GM08714 (cell line): ENCODE data around the gene SHTN1.

ENCODE experiments used
- H3K4me3 ChIP-seq: fragments of 200-500 bp; sonication (Bioruptor generic); 2 replicates; pipeline ENCODE4 v1.5.1; 2014; ENCODE audit warnings: mild to moderate bottlenecking, low read length, inconsistent platforms
- ZNF274 ChIP-seq: IDR thresholded peaks from 2 replicates; pipeline ENCODE4 v1.6.1; 2012; ENCODE audit warnings: mild to moderate bottlenecking, low read depth, low read length

The SHTN1 gene

DNA sequence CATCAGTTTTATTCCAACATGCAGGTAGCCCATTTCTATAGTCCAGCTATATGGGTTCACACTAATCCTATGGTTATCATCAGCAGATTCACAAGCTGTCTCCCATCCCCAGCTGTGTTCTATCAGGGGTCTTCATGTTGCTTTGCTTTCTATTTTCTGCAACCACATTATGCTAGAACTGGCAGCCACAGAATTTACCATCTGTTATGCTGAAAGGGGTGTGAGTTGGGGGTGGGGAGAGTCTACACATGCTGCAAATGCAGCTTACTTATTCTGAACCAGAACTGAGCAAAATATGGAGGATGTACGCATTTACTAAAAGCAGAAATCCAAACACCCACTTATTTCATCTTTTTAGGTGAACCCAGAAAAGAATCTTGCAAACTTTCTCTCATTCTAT is 32.9 kb downstream of the SHTN1 start:
- no peak for TF ChIP-seq ZNF274
- H3K4me3 ChIP-seq = no peak overlapping the region

DNA sequence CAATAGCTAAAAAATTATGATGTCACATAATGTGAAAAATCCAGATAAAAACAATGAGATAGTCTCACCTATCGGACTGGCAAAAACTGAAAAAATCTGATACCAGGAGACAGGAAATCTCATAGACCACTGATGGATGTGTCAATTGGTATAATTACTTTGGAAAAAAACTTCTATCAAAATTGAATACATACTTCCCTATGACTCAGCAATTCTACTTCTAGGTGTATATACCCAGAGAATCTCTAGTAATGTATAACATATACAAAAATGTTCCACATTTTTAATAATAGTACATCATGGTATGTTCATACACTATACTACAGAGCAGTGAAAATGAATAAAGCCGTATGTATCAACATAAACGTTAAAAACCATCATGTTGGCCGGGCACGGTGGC is 34.9 kb downstream of the SHTN1 start:
- H3K4me3 ChIP-seq = no peak overlapping the region
- no peak for TF ChIP-seq ZNF274

DNA sequence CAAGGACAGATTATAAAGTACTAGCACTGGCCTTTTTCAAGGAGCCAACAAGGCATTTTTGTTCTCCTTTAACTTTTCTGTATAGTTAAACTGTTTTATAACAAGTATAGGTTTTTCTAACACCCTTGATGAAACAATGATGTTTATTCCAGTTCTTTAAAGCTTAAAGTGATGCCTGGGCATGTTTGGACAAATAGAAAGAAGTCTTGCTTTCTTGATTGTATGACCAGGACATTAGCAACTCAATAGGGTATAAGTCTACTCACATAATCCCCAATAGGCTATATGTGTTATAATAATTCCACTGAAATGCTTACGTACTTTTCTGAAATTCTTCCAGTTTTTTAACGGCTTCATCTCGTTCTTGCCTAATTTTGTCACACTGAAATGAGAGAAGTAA is 36.7 kb downstream of the SHTN1 start:
- no peak for TF ChIP-seq ZNF274
- no peak overlapping the region for H3K4me3 ChIP-seq

DNA sequence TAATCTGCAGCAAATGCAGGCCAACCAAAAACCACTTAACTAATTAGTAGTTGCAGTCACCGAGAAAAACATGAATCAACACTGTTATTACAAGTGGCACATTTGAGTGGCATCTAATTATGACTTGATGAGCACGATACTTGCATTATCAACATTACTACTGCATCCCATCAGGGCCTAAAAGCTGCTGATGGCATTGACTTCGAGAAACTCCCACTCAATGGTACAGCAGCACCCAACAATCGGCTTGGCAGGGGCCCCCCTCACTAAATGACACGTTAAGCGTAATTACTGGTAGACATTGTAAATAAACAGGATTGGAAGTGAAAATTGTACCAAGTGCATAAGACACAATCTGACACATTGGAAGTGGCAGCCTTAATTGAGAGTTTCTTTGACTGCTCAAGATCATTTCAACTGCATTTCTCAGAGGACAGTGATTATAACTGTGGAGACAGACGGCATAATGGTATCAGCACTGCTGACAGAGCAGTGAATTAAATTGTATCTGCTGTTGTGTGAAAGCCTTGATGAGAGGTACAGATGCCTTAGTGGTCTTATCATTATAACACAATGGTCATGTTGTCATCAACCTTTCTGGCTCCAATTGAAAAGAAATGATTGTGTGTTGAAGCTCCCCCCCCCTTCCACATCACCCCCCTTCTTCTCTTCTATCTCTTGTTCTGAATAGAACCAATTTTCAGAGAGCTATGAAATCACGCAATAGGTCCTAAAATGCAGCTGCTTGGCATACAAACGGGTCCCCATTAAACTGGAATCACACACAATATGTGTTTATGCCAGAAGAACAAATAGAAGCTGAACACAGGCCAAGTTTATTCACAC is 43.4 kb downstream of the SHTN1 start:
- TF ChIP-seq ZNF274 = no peak
- no peak overlapping the region for H3K4me3 ChIP-seq

DNA sequence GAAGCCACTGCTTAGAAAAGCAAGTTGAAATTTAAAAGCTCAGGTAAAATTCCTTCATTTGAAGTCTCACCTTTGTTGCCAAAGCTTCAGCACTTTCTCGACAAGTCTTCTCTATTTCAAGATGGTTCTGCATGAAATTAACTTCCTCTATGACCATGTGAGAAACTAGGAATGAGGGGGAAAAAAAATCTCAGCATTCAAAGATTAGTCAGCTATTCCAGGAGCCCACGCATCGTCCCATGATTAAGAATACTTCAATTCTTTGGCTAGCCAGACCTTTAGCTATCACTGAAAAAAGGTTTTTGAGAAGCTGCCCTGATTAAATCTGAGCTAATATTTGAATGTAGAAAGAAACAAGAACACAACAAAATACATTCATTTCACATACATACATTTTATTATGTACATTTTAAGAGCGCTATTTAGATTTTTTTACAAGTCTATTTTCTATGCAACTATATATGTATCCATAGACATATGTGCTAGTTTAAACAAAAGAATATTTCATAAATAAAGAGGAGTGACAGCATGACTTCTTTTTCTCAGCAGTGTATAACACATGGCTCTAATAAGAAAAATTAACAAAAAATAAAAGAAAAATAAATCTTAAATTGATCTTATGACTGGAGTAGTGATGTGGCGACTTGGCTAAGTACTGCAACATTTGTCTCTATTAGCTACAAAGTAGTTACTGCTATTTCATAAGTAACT is 44.8 kb downstream of the SHTN1 start:
- no peak for TF ChIP-seq ZNF274

DNA sequence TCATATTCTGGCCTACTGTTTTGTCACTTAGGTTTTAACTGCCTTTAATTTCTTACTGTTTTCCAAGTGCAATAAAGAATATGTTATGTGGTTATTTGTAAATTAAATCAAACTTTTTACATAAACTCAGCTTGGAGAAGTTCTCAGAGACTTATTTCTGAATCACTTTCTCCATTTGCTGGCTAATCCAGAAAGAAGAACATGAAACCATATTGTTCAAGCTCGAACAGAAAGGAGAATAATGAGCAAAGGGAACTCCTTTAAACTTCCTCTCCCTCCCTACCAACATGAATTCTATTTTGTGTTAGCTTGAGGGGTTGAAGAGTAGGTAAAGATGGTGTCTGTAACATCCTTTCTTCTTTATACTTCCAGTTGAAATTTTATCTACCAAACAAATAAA is 52.3 kb downstream of the SHTN1 start:
- H3K4me3 ChIP-seq = no peak overlapping the region
- no peak for TF ChIP-seq ZNF274

More for the DNA sequence above, 44.8 kb downstream of the SHTN1 start:
- no peak overlapping the region for H3K4me3 ChIP-seq

DNA sequence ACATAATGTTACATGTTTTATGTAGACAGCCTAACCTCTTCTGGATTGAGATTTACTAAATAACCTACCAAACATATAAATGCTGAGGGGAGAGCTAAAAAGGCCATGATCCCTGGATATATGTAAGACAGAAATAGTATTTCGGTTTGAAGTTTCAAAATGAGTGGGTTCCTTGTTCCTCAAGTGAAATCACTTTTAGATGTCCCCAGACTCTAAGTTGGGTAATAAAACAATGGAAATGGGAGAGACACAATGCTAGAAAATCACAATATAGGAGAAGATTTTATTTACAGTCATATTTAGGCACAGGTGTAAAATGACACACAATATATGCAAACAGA is 56.5 kb downstream of the SHTN1 start:
- no peak overlapping the region for H3K4me3 ChIP-seq
- no peak for TF ChIP-seq ZNF274

DNA sequence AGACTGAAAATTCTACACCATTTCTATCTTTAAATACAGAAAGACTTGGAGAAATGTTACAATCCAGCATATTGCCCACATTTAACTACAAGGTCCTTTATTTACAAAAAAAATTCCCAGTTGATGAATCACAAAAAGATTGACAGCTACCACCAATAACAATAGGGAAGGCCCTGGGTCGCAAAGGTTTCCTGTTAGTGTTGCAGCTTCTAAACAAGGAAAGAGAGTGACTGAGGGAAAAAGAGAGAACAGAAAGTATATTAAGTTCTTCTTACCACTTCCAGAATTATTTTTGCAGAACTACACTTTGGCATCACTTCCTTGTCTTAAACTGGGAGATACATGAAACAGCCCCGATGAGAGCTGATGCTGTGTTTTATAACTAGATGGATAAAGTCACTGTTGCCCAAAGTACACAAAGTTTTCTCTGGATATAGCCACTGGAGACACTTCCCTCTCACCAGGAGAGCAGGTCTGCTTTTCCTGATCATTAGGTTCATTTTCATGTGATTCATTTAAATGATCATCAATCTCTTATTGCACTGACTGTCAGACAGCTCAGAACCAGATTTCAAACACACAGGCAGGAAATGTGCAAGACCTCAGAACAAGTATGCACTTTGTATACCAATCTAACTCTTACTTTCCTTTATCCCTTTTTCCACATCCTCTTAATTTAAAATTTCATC is 57.0 kb downstream of the SHTN1 start:
- H3K4me3 ChIP-seq = no peak overlapping the region
- no peak for TF ChIP-seq ZNF274

DNA sequence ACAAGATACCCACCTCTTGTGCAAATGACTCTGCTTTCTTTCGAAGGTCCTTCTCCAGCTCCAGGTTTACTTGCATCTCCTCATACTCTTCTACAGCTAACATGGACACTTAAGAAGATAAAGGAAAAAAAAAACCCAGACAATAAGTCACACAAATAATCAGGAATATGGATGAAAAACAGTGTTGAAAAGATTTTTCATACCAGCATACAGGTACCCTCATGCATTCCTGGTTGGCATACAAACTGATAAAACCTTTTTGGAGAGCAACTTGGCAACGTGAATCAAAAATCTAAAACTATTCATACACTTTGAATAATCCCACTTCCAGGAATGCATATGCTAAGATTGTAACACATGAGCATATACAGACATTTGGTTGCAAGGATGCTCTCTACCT is 60.1 kb downstream of the SHTN1 start:
- TF ChIP-seq ZNF274 = no peak
- H3K4me3 ChIP-seq = no peak overlapping the region

DNA sequence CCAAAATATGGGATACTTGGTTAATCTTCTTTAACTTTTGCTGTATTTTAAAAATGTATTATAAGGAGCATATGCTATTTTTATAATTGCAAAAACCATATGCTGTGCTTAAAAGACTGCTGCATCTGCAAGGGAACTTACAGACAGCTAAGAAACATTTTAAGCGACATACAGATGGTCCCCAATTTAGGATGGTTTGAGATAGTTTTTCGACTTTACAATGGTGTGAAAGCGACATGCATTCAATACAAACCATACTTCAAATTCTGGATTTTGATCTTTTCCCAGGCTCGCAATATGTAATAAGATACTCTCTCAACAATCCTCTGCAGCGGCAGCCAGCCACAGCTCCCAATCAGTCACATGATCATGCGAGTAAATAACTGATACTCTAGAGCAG is 73.2 kb downstream of the SHTN1 start:
- H3K4me3 ChIP-seq = no peak overlapping the region
- no peak for TF ChIP-seq ZNF274

DNA sequence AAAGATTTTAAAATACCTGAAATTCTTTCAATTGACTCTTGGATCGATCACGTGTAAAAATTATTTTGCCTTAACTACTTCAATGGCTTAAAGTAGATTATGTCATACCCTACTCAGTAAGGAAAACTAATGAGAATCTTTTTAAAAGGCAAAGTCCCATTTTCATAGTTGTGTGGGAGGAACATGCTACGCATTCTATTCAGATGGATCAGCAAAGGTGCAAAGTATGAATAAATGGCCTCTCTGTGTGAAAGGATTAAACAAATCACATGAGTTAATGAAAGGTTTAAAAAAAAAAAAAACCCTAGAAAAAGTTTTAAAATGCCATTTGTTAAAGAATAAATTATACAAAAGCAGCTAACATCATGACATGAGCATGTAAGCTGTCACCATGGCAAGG is 78.6 kb downstream of the SHTN1 start:
- no peak for TF ChIP-seq ZNF274
- H3K4me3 ChIP-seq = no peak overlapping the region

DNA sequence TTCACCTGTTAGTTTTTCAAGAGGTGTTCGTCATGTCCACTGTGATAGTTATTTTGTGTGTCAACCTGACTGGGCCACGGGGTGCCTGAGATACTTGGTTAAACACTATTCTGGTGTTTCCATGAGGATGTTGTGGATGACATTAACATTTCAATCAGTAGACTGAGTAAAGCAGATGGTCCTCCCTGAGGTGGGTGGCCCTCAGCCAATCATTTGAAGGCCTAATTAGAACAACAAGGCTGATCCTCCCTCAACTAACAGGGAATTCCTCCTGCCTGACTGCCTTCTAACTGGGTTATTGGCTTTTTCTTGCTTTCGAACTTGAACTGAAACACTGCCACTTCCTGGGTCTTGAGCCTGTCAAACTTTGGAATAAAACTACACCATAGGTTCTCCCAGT is 79.9 kb downstream of the SHTN1 start:
- H3K4me3 ChIP-seq = no peak overlapping the region
- TF ChIP-seq ZNF274 = no peak

DNA sequence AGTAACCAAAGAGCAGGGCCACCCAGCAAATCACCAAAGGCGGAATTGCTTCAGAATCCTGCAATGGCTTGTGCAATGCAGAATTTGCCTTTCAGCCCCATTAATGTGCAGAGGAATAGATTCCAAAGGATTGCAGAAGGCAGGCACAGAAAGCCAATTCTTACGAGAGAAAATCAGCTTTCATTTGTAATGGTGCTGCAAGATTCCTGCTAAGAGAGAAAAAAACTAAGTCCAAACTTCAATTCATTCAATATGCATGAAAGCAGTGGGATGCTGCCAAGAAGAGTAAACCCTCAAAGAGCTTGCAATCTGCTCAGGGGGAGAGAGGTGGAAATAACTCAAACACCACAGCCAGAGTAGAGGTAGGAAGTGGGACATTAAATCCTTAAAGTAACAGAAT is 85.3 kb downstream of the SHTN1 start:
- H3K4me3 ChIP-seq = no peak overlapping the region
- no peak for TF ChIP-seq ZNF274

DNA sequence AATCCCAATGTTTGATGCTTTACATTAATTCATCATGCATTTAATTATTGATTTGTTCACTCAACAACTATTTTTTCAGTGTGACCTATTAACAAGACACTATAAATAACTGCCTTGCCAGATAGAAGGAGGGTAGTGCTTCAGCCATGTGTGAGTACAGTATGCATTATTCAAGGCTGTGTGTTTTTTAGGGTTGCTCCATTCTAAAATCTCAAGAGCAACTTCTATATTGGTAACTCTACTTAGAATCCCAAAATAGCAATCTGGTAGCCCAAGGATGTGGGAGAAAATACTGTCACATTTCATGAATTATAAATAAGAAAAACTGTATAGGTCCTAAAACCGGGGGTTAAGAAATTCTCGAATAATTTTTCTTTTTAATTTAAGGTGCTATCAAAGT is 85.8 kb downstream of the SHTN1 start:
- no peak for TF ChIP-seq ZNF274
- H3K4me3 ChIP-seq = no peak overlapping the region

DNA sequence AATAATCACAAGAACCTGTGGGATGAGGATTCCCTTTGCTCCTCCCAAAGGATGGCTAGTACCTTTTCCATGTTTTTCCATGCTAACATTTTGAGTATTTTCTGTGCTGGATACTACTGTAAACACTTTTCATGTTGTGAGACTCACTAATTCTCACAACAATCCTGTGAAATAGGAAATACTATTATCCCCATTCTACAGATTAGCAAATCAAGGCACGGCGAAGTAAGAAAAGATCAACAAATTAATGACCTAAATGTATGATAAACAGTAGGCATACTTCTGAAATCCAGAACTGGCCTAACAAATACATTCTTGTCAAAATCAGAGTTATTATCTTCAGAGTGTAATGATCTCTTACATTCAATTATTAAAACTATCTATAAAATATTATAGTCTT is 86.4 kb downstream of the SHTN1 start:
- H3K4me3 ChIP-seq = no peak overlapping the region
- no peak for TF ChIP-seq ZNF274
